ENCODE data around the gene TMEM174. TPM values are rescaled to one million over a fixed set of nuclear protein-coding genes. Genes with fewer than 3 reads are reported as not detected.

Gene TMEM174
- total and polyA plus RNA-seq, 8 donors, result 0.13 to 0.30 (median 0.13) TPM; not detected in 5

- Histone ChIP-seq H3K27me3 (peaks cover 0 to 60% of the 10 kb centered on the region in 2 donors), H3K9me3 (peaks cover 0 to 6% of the 10 kb centered on the region in 2 donors), H3K27ac (no peak overlapping the region), H3K4me3 (no peak overlapping the region), H3K4me1 (no peaks in the 10 kb centered on the region), H3K36me3 (no peaks in the 10 kb centered on the region)
- ATAC-seq, result no peak
- no peak for DNase-seq
- intact Hi-C loops (cut with DNase I), result no loop called here
- TF ChIP-seq CTCF (IDR thresholded peaks at IDR 0.05), result no peak
Observed at GRCh38 chr5:73183000-73183399, 10.0 kb downstream of the TMEM174 start.

- no peaks in the 10 kb centered on the region for H3K36me3 ChIP-seq
- intact Hi-C loops (cut with DNase I), result no loop called here
Observed at GRCh38 chr5:73183481-73183891, 10.5 kb downstream of the TMEM174 start.

GRCh38 chr5:73186976-73187375 lies 14.0 kb downstream of the TMEM174 start:
- no peak overlapping the region for H3K4me3 ChIP-seq
- peaks cover 0 to 6% of the 10 kb centered on the region in 2 donors for H3K9me3 ChIP-seq
- no peaks in the 10 kb centered on the region for H3K36me3 ChIP-seq
- peaks cover 0 to 40% of the 10 kb centered on the region in 2 donors for H3K27me3 ChIP-seq
- DNase-seq (no peak), ATAC-seq (no peak)
- TF ChIP-seq CTCF (IDR thresholded peaks at IDR 0.05), result no peak
- no peak overlapping the region for H3K27ac ChIP-seq
- intact Hi-C loops (cut with DNase I), result no loop called here
- H3K4me1 ChIP-seq, result no peaks in the 10 kb centered on the region

More at GRCh38 chr5:73183481-73183891, 10.5 kb downstream of the TMEM174 start:
- H3K4me3 ChIP-seq, result no peak overlapping the region
- no peak overlapping the region for H3K27ac ChIP-seq
- no peak for TF ChIP-seq CTCF (IDR thresholded peaks at IDR 0.05)
- ATAC-seq, result no peak
- no peaks in the 10 kb centered on the region for H3K4me1 ChIP-seq
- H3K27me3 ChIP-seq, result peaks cover 0 to 55% of the 10 kb centered on the region in 2 donors
- peaks cover 0 to 6% of the 10 kb centered on the region in 2 donors for H3K9me3 ChIP-seq
- DNase-seq, result no peak

GRCh38 chr5:73188764-73189531 lies 16.0 kb downstream of the TMEM174 start:
- Histone ChIP-seq H3K9me3 (peaks cover 0 to 6% of the 10 kb centered on the region in 2 donors), H3K27me3 (peaks cover 0 to 45% of the 10 kb centered on the region in 2 donors), H3K4me3 (no peak overlapping the region), H3K36me3 (no peaks in the 10 kb centered on the region), H3K27ac (no peak overlapping the region), H3K4me1 (no peaks in the 10 kb centered on the region)
- no peak for DNase-seq
- TF ChIP-seq CTCF (IDR thresholded peaks at IDR 0.05), result no peak
- ATAC-seq, result no peak
- intact Hi-C loops (cut with DNase I), result no loop called here

- no peaks in the 10 kb centered on the region for H3K9me3 ChIP-seq
- no peak for DNase-seq
- intact Hi-C loops (cut with DNase I), result no loop called here
Observed at GRCh38 chr5:73189871-73190376, 16.9 kb downstream of the TMEM174 start.

More at GRCh38 chr5:73189871-73190376, 16.9 kb downstream of the TMEM174 start:
- Histone ChIP-seq H3K27ac (no peak overlapping the region), H3K4me1 (no peaks in the 10 kb centered on the region), H3K27me3 (peaks cover 0 to 47% of the 10 kb centered on the region in 2 donors), H3K36me3 (no peaks in the 10 kb centered on the region), H3K4me3 (no peak overlapping the region)
- no peak for ATAC-seq
- no peak for TF ChIP-seq CTCF (IDR thresholded peaks at IDR 0.05)

Data from left lung (tissue), 10 donors.